Activated naive CD4-positive, alpha-beta T cell treated with anti-CD3 and anti-CD28 coated beads for 36 hours (primary cell): ENCODE results near the gene ZNF277. TPM values are rescaled to one million over a fixed set of nuclear protein-coding genes. Genes with fewer than 3 reads are reported as not detected.

Experiments used
- CTCF ChIA-PET: fragments of 350-600 bp; sonication (Branson Sonifier 250); formaldehyde crosslinking; loops from one replicate; lab custom pipeline; 2021; ENCODE audit warnings: antibody characterized with exemption; lab: Charles Lee
- DNase-seq: peaks from one replicate; pipeline ENCODE4 v3.0.0-alpha.2; 2020
- H3K27ac Mint-ChIP-seq: one replicate; pipeline ENCODE4 v1.8.0; 2021; ENCODE audit warnings: mild to moderate bottlenecking, mixed read lengths
- H3K27me3 Mint-ChIP-seq: one replicate; pipeline ENCODE4 v1.8.0; 2021; ENCODE audit warnings: low read depth, mixed read lengths
- H3K36me3 Mint-ChIP-seq: one replicate; pipeline ENCODE4 v1.8.0; 2021; ENCODE audit warnings: low read depth, mixed read lengths
- H3K4me1 Mint-ChIP-seq: one replicate; pipeline ENCODE4 v1.8.0; 2021; ENCODE audit warnings: low read depth, mixed read lengths
- H3K4me3 Mint-ChIP-seq: one replicate; pipeline ENCODE4 v1.8.0; 2021; ENCODE audit warnings: mild to moderate bottlenecking, moderate library complexity, mixed read lengths
- H3K9me3 Mint-ChIP-seq: one replicate; pipeline ENCODE4 v1.8.0; 2021; ENCODE audit warnings: mixed read lengths
- intact Hi-C: fragments of 100-400 bp; cut with micrococcal nuclease; formaldehyde crosslinking; loops from one replicate; pipeline ENCODE4 v1.15.1; 2023
- total RNA-seq, 2 experiments: library from RNA; stranded (reverse); gene quantifications; one replicate each; pipeline ENCODE4 v1.2.3, GENCODE V29; 2021

Gene ZNF277
- total RNA-seq, 2 experiments from 2014 or later: 27.0 to 28.2 TPM

DNA sequence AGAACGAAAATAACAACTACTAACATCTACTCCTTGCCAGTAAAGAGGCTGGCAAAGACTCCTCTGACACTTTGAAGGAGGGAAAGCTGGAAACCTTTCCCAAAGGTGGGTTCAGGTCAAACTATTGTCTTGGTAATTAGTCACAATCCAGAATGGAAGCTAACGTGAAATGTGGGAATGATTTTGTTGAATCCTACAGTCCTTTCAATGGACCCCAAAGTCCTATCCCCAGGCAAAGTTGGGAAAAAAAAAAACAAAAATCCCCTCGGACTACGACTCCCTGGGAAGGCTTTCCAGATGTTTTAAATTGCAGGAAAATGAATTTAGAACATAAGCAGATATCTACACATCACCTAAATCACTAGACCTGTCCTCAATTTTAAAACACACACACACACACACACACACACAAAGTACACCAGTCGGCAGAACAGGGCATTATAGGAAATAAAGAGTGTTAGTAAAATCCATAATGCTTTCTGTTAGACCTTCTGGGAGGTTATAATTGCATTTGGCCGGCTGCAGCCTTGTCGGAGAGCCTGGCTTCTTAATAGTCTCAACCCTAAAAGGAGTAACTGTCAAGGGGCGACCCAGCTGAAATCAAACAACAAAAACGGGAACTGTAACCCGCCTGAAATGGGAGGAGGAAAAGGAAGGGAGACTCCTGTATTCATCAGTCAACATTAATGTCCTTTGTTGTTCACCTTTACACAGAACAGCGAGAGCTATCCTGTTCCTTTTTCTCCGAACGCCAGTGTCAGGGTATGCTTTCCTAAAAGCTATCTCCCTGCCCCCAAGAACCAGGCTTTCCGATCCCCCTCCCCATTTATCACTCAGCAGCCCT, 1.8 kb upstream of the ZNF277 start:
- no peak for DNase-seq
- Mint-ChIP-seq H3K9me3 (no peaks in the 10 kb centered on the region), H3K36me3 (no peaks in the 10 kb centered on the region), H3K4me1 (peaks cover 28% of the 10 kb centered on the region), H3K27ac (no peak overlapping the region), H3K27me3 (peaks cover 36% of the 10 kb centered on the region), H3K4me3 (peak overlapping the region; percentile 97)
- intact Hi-C loops: loop anchor here (5.0 kb wide), 3 partner anchors 642 to 1192 kb away; partner anchors contain the start of genes IMMP2L and LRRN3
- CTCF ChIA-PET: interaction anchor here (0.7 to 1.2 kb wide), 2 partner anchors 8 to 26 kb away, joined by 3 to 4 read pairs; no protein-coding TSS in a partner anchor

- DNase-seq: peak; percentile 47
- Mint-ChIP-seq H3K9me3 (no peaks in the 10 kb centered on the region), H3K27ac (no peak overlapping the region), H3K27me3 (peaks cover 36% of the 10 kb centered on the region), H3K4me3 (peak overlapping the region; percentile 97), H3K36me3 (no peaks in the 10 kb centered on the region), H3K4me1 (peaks cover 29% of the 10 kb centered on the region)
- intact Hi-C loops: loop anchor here (1.0 to 5.0 kb wide), 8 partner anchors 187 to 1193 kb away; partner anchors contain the start of genes IFRD1, IMMP2L, LRRN3 and SMIM30
- CTCF ChIA-PET: interaction anchor here (0.6 to 1.3 kb wide), 4 partner anchors 9 to 187 kb away, joined by 3 to 4 read pairs (median 4); no protein-coding TSS in a partner anchor
Measured at GRCh38 chr7:112205343-112206237, 905 bp upstream of the ZNF277 start.

- Mint-ChIP-seq H3K4me1 (peaks cover 38% of the 10 kb centered on the region), H3K4me3 (peak overlapping the region; percentile 97), H3K9me3 (no peaks in the 10 kb centered on the region), H3K27ac (peak overlapping the region; percentile 71), H3K36me3 (peaks cover 5% of the 10 kb centered on the region), H3K27me3 (peaks cover 22% of the 10 kb centered on the region)
- intact Hi-C loops: loop anchor here (1.0 to 5.0 kb wide), 8 partner anchors 185 to 1195 kb away; partner anchors contain the start of genes IFRD1, IMMP2L, LRRN3 and SMIM30
- CTCF ChIA-PET: interaction anchor here (1.3 kb wide), 1 partner anchor 8 kb away, joined by 4 read pairs; no protein-coding TSS in a partner anchor
- DNase-seq: peak; percentile 16
Measured at GRCh38 chr7:112206991-112207592, 597 bp downstream of the ZNF277 start.

DNA sequence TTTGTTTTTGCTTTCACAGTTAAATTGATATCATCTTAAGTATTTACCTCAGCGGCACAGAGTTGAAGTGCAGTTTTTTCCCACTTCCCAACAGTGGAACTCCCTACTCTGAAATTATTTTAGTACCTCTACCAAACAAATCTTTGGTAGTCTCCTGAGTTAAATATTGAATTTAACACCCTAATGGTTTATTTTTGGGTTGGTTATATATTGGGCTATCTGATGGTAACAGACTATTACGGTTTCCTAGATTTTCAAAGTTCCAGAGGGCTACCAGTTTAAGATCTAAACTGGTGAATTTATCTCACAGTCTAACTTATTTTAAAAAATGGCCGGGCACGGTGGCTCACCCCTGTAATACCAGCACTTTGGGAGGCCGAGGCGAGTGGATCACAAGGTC, 1.3 kb downstream of the ZNF277 start:
- H3K36me3 Mint-ChIP-seq: peaks cover 5% of the 10 kb centered on the region
- peaks cover 20% of the 10 kb centered on the region for H3K27me3 Mint-ChIP-seq
- CTCF ChIA-PET: no interaction called here
- H3K4me3 Mint-ChIP-seq: peak overlapping the region; percentile 97
- H3K4me1 Mint-ChIP-seq: peaks cover 41% of the 10 kb centered on the region
- DNase-seq: no peak
- intact Hi-C loops: loop anchor here (5.0 kb wide), 3 partner anchors 645 to 1195 kb away; partner anchors contain the start of genes IMMP2L and LRRN3
- H3K9me3 Mint-ChIP-seq: no peaks in the 10 kb centered on the region
- H3K27ac Mint-ChIP-seq: no peak overlapping the region

DNA sequence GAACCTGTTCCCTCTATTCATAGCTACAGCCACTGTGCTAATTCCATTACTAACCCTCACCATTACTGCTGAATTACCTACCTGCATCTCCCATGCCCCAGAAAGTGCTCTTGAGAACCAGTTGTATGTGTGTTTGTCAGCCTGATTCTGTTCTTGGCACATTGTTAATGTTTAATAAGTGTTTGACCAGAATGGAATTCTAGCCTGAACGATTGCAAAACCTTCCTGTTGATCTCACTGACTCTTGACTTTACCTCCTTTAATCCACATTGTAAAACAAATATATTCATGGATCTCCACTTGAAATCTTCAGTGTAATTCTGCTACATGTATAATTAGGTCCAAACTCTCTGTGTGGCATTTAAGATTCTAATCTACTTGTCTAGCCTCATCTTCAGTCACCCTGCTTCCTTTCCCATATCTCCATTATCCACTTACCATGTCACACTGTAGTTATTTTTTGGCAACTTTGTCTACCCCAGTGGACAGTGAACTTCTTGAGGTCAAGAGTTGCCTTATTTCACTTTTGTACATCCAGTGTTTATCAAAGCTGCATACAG, 4.9 kb downstream of the ZNF277 start:
- peaks cover 46% of the 10 kb centered on the region for H3K4me1 Mint-ChIP-seq
- DNase-seq: no peak
- H3K27ac Mint-ChIP-seq: no peak overlapping the region
- H3K27me3 Mint-ChIP-seq: no peaks in the 10 kb centered on the region
- peaks cover 12% of the 10 kb centered on the region for H3K36me3 Mint-ChIP-seq
- CTCF ChIA-PET: no interaction called here
- intact Hi-C loops: no loop called here
- H3K4me3 Mint-ChIP-seq: no peak overlapping the region
- no peaks in the 10 kb centered on the region for H3K9me3 Mint-ChIP-seq

DNA sequence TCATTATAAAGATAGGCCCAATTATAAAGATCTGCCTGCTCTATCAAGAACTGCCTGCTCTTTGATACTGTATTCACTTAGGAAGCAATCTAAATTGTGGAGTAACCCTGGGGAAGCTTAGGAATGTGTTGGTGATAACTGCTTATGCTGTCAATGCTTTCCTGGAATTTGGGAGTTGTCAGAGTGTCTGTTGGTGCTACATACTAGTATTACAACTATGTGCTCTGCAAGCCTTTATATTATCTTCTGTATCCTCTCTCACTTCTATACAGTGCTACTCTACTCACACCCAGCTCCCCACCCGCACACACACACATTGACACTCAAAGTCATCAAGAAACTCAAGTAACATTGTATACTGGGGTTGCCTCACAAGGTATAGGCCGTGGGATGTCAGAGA, 6.1 kb downstream of the ZNF277 start:
- no peak overlapping the region for H3K27ac Mint-ChIP-seq
- H3K27me3 Mint-ChIP-seq: no peaks in the 10 kb centered on the region
- intact Hi-C loops: no loop called here
- H3K36me3 Mint-ChIP-seq: peaks cover 14% of the 10 kb centered on the region
- no peaks in the 10 kb centered on the region for H3K9me3 Mint-ChIP-seq
- peaks cover 51% of the 10 kb centered on the region for H3K4me1 Mint-ChIP-seq
- H3K4me3 Mint-ChIP-seq: no peak overlapping the region
- CTCF ChIA-PET: no interaction called here
- no peak for DNase-seq

GRCh38 chr7:112213735-112214134, 7.2 kb downstream of the ZNF277 start:
- Mint-ChIP-seq H3K9me3 (no peaks in the 10 kb centered on the region), H3K4me1 (peaks cover 52% of the 10 kb centered on the region), H3K36me3 (peaks cover 16% of the 10 kb centered on the region), H3K4me3 (no peak overlapping the region), H3K27ac (no peak overlapping the region), H3K27me3 (no peaks in the 10 kb centered on the region)
- DNase-seq: no peak
- CTCF ChIA-PET: interaction anchor here (0.6 kb wide), 1 partner anchor 526 kb away, joined by 3 read pairs; no protein-coding TSS in a partner anchor
- intact Hi-C loops: no loop called here

GRCh38 chr7:112214268-112214667, 7.8 kb downstream of the ZNF277 start:
- CTCF ChIA-PET: interaction anchor here (0.6 kb wide), 1 partner anchor 180 kb away, joined by 3 read pairs; no protein-coding TSS in a partner anchor
- no peak overlapping the region for H3K4me3 Mint-ChIP-seq

DNA sequence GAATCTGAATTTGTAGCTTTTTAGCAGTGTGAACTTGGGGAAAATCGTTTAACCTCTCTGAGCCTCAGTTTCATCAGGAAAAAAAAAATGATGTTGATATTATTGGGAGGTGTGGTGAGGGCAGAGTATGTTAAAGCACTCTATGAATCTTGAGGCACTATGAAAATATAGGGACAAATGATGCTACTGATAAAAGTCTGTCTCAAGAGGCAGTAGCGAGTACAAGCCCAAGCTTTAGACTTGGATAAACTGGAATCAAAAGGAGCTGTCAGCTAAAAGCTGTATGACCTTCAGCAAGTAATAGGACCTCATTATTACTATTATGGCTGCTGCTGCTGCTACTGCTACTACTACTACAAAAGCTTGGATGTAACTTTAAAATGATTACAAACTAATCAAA, 8.4 kb downstream of the ZNF277 start:
- Mint-ChIP-seq H3K27me3 (no peaks in the 10 kb centered on the region), H3K9me3 (no peaks in the 10 kb centered on the region), H3K4me3 (no peak overlapping the region), H3K4me1 (peaks cover 50% of the 10 kb centered on the region), H3K27ac (no peak overlapping the region), H3K36me3 (peaks cover 22% of the 10 kb centered on the region)
- intact Hi-C loops: no loop called here
- CTCF ChIA-PET: interaction anchor here (0.6 to 1.3 kb wide), 3 partner anchors 9 to 179 kb away, joined by 3 to 4 read pairs (median 3); partner anchors contain the start of genes DOCK4 and ZNF277
- DNase-seq: no peak

More at GRCh38 chr7:112214268-112214667, 7.8 kb downstream of the ZNF277 start:
- no peaks in the 10 kb centered on the region for H3K27me3 Mint-ChIP-seq
- H3K27ac Mint-ChIP-seq: no peak overlapping the region
- intact Hi-C loops: no loop called here
- H3K9me3 Mint-ChIP-seq: no peaks in the 10 kb centered on the region
- H3K36me3 Mint-ChIP-seq: peaks cover 16% of the 10 kb centered on the region
- peaks cover 50% of the 10 kb centered on the region for H3K4me1 Mint-ChIP-seq
- no peak for DNase-seq

GRCh38 chr7:112215787-112216186, 9.3 kb downstream of the ZNF277 start:
- no peak for DNase-seq
- H3K27me3 Mint-ChIP-seq: no peaks in the 10 kb centered on the region
- H3K4me1 Mint-ChIP-seq: peaks cover 52% of the 10 kb centered on the region
- no peak overlapping the region for H3K4me3 Mint-ChIP-seq
- H3K27ac Mint-ChIP-seq: no peak overlapping the region
- CTCF ChIA-PET: interaction anchor here (0.6 to 1.3 kb wide), 4 partner anchors 10 to 183 kb away, joined by 3 to 4 read pairs (median 4); partner anchors contain the start of genes DOCK4 and ZNF277
- intact Hi-C loops: no loop called here
- no peaks in the 10 kb centered on the region for H3K9me3 Mint-ChIP-seq
- peaks cover 26% of the 10 kb centered on the region for H3K36me3 Mint-ChIP-seq

GRCh38 chr7:112220877-112221434, 14.5 kb downstream of the ZNF277 start:
- H3K4me1 Mint-ChIP-seq: peaks cover 37% of the 10 kb centered on the region
- H3K4me3 Mint-ChIP-seq: no peak overlapping the region
- intact Hi-C loops: no loop called here
- no peak overlapping the region for H3K27ac Mint-ChIP-seq
- no peak for DNase-seq
- peaks cover 34% of the 10 kb centered on the region for H3K36me3 Mint-ChIP-seq
- H3K27me3 Mint-ChIP-seq: no peaks in the 10 kb centered on the region
- no peaks in the 10 kb centered on the region for H3K9me3 Mint-ChIP-seq
- CTCF ChIA-PET: no interaction called here
